ENCODE results near the gene COPA.
"Not testable (repeated sequence)": the region's sequence is repeated elsewhere in the genome, so short reads cannot be mapped to it uniquely, and the experiment has no call there.

The COPA gene

GRCh38 chr1:160322831-160323230, 20.2 kb downstream of the COPA start:
- no peak for DNase-seq

DNA sequence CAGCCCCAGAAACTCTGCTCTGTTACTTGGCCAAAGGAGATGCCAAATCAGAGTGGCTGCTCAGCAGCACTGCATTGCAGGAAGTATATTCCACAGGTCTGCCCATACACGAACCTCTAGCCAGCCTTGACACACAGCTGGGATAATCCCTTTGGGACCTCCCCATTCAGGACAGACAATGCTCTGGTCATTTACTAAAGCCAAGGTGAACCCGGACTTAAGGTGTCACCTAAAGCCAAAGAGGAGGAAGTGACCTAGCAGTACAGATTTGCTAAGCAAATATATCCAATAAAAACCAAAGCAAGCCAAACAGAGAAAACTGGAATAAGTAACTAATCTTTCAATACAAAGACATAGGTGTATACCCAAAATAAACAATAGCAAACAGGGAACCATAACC, 27.7 kb downstream of the COPA start:
- no peak for DNase-seq

- no peak for DNase-seq
These were observed 33.5 kb downstream of the COPA start for GRCh38 chr1:160309571-160309970.

DNA sequence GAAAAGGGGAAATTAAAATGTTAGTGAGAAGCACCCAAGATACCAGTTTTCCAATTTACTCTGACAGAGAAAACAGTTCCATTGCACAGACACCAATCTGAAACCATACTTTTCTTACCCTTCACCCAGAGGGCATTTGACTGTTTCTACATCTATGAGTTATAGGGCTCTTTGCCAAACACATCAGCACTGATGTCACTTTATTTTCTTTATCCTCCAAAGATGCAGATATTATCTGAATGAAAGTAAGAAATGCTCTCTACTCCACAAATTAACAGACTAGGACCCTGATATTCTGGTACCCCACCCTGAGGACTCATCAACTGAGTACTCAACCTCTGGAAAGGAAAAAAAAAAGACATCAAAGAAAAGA, 33.9 kb downstream of the COPA start:
- no peak for DNase-seq

- no peak for DNase-seq
These were observed 34.4 kb downstream of the COPA start for GRCh38 chr1:160308451-160309184.

- no peak for DNase-seq
These were observed 35.8 kb downstream of the COPA start for GRCh38 chr1:160307118-160307791.

DNA sequence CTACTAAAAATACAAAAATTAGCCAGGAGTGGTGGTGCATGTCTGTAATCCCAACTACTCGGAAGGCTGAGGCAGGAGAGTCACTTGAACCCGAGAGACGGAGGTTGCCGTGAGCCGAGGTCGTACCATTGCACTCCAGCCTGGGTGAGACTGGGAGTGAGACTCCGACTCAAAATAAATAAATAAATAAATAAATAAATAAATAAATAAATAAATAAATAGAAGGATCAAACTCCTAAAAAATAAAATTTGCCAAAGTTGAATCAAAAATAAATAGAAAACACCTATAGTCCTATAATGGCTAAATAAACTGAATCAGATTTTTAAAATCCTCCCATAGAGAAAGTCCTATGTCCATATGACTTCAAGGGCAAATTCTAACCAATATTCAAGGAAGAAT, 42.9 kb downstream of the COPA start:
- no peak for DNase-seq

DNA sequence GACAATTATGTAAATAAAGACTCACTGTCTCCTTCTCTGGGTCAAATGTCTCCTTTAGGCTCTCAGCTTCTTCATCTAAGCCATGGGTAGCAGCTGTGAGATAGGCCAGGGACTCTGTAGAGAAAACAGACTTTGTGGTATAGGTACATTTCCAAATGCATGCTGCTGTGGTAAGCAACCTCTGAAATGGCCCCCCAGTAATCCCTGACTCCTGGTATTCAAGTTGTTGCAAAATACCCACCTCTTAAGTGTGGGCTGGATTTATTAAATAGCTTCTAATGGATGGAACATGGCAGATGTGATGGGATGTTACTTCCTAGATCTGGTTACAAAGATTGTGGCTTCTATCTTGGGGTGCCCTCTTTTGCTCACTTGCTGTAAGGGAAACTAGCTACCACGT, 47.0 kb downstream of the COPA start:
- DNase-seq: no peak

- DNase-seq: no peak
These were observed 49.8 kb downstream of the COPA start for GRCh38 chr1:160293020-160293968.

DNA sequence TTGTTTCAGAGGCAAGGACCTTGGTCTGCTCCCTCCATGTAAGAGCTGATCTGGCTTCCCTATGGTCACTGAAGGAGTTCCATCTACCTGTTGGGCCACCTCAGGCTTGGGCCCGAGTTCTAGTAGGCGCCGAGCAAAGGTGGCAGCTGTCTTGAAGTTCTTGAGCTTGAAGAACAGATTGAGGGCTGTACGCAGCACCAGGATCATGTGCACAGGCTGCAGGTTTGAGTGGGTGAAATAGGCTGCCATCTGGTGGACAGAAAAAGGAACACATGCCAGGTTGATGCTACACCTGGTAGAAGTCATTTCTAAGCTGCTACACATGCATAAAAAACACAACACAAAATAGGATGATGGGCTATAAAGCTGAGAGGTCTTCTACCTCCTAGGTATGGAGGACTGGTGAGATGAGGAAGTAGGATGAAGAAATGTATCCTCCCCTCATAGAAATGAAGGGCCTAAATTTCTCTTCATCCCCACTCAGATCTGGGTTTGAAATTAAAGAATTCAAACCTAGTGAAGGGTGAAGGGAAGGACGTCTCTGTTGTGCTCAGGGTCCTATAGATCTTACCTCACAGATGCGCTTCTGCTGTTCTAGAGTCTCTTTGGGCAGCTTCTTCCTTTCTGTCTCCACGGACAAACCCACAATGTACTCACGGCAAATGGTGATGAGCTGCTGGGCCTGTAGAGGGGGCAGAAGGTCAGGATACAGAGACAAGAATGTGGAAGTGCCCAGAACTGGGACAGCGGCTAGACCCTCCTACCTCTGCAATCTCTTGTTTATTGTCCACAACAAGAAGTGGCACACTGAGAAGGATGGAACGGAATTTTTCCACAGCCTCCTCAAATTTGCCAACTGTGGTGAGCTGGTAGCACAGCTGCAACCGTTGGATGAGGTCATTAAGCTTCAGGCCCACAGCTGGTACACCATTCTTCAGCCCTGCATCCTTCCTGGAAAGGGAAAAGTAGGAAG, 51.5 kb downstream of the COPA start:
- DNase-seq: peak; percentile 56

DNA sequence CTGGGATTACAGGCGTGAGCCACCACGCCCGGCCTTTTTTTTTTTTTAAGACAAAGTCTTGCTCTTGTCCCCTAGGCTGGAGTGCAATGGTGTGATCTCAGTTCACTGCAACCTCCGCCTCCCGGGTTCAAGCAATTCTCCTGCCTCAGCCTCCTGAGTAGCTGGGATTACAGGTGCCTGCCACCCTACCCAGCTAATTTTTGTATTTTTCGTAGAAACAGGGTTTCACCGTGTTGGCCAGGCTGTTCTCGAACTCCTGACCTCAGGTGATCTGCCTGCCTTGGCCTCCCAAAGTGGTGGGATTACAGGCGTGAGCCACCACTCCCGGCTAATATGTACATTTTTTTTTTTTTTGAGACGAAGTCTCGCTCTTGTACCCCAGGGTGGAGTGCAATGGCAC, 55.3 kb downstream of the COPA start:
- DNase-seq: not testable (repeated sequence)

GRCh38 chr1:160285506-160285905, 57.5 kb downstream of the COPA start:
- DNase-seq: no peak

GRCh38 chr1:160284782-160285344, 58.2 kb downstream of the COPA start, which contains the start of gene PEX19:
TSS of gene PEX19 (minus strand) at chr1:160285133. CDS start at chr1:160285124, 9 bp downstream.
- DNase-seq: peak; percentile 91

GRCh38 chr1:160284220-160284781, 58.7 kb downstream of the COPA start:
- DNase-seq: no peak

GRCh38 chr1:160282807-160283206, 60.2 kb downstream of the COPA start:
- no peak for DNase-seq

DNA sequence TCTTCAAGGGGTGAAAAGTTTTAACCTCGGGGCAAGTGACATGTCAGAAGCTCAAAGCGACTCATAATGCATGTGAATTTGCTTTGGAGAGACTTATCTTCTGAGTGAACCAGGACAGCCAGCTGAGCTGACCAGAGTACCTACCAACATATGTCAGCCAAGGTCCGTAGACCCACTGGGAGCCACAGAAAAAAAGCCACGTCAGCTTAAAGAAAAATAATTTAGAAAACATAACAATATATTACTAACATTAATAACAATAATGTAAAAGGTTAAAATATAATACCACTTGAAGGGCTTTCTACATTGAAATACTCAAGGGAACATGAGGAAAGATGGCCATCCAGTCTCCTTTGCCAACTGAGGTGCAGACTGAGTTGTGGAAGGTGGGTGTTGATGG, 65.1 kb downstream of the COPA start:
- no peak for DNase-seq

DNA sequence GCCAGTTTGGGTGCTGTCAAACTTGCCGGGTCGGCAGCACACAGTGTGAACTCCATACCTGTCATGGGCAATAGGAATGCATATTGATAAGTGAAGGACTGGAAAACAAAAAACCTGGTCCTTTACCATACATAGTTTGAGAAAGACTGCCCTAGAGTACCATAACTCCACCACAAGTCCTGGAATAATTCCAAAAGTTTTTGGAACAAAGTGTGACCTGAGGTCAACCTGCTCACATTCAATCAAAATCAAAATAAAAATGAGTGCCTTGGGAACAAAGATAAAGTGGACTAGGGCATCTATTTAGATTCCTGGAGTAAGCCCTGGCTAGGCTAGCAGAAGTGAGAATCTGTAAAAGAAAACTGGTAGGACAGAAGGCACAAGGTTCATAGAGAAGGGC, 65.7 kb downstream of the COPA start:
- no peak for DNase-seq

GRCh38 chr1:160271025-160271424, 72.0 kb downstream of the COPA start:
- DNase-seq: no peak

- DNase-seq: no peak
These were observed 75.6 kb downstream of the COPA start for GRCh38 chr1:160267284-160267991.

- DNase-seq: no peak
These were observed 78.2 kb downstream of the COPA start for GRCh38 chr1:160264795-160265307.
